HG03342 (cell line): ENCODE measurements around the gene MRPL20.

Experiments
- ATAC-seq: cut with Tn5 transposase; IDR thresholded peaks from one replicate; pipeline ENCODE4 v1.9.1; 2021; ENCODE audit warnings: mild to moderate bottlenecking, moderate library complexity; ENCODE audit not compliant: unreplicated experiment

MRPL20 gene

GRCh38 chr1:1366699-1367066, 40.4 kb downstream of the MRPL20 start:
- ATAC-seq, result no peak

- no peak for ATAC-seq
Observed at GRCh38 chr1:1365875-1366698, 41.0 kb downstream of the MRPL20 start.

- no peak for ATAC-seq
Observed at GRCh38 chr1:1364266-1364665, 42.8 kb downstream of the MRPL20 start.

- no peak for ATAC-seq
Observed at GRCh38 chr1:1361982-1362423, 45.1 kb downstream of the MRPL20 start.

GRCh38 chr1:1361233-1361981, 45.7 kb downstream of the MRPL20 start:
- ATAC-seq, result no peak

GRCh38 chr1:1360506-1361169, 46.5 kb downstream of the MRPL20 start:
- ATAC-seq, result no peak

GRCh38 chr1:1359664-1360468, 47.2 kb downstream of the MRPL20 start:
- no peak for ATAC-seq

GRCh38 chr1:1359308-1359663, 47.8 kb downstream of the MRPL20 start:
- ATAC-seq, result no peak

- no peak for ATAC-seq
Observed at GRCh38 chr1:1358433-1359271, 48.4 kb downstream of the MRPL20 start, which contains the start of gene MXRA8. Gene MXRA8, minus strand, starts transcription at chr1:1358555. Its CDS starts 51 bp downstream, at chr1:1358504.

GRCh38 chr1:1357871-1358432, 49.1 kb downstream of the MRPL20 start:
- no peak for ATAC-seq

- no peak for ATAC-seq
Observed at GRCh38 chr1:1356796-1357401, 50.2 kb downstream of the MRPL20 start.

GRCh38 chr1:1356166-1356795, 50.8 kb downstream of the MRPL20 start:
- no peak for ATAC-seq

- no peak for ATAC-seq
Observed at GRCh38 chr1:1355416-1355815, 51.7 kb downstream of the MRPL20 start.

GRCh38 chr1:1354271-1355247, 52.5 kb downstream of the MRPL20 start:
- no peak for ATAC-seq

- no peak for ATAC-seq
Observed at GRCh38 chr1:1353389-1354151, 53.5 kb downstream of the MRPL20 start.

GRCh38 chr1:1352786-1353388, 54.2 kb downstream of the MRPL20 start:
- ATAC-seq, result no peak
